Embryonic facial prominence (tissue), 1 donor: ENCODE results near the gene SMCR8.
A peak's percentile ranks its signal among the peaks of the same experiment; 100 is the strongest.
"Not testable (repeated sequence)": the region's sequence is repeated elsewhere in the genome, so short reads cannot be mapped to it uniquely, and the experiment has no call there.

Experiments
- DNase-seq: peaks from one replicate; pipeline ENCODE4 v3.0.0-alpha.2; 2016; ENCODE audit errors: extremely low spot score

The SMCR8 gene

GRCh38 chr17:18361837-18362697 lies 47.0 kb downstream of the SMCR8 start:
- DNase-seq: no peak

GRCh38 chr17:18362698-18363100 lies 47.6 kb downstream of the SMCR8 start:
- DNase-seq: no peak

- peak; percentile 68 for DNase-seq
These were observed 48.3 kb downstream of the SMCR8 start, which contains the start of gene SHMT1 for GRCh38 chr17:18363101-18364049. Gene SHMT1 (minus strand): TSS chr17:18363550. CDS start chr17:18355981, 7,569 bp downstream.

- DNase-seq: no peak
These were observed 49.1 kb downstream of the SMCR8 start for GRCh38 chr17:18364166-18364565.

- DNase-seq: no peak
These were observed 53.9 kb downstream of the SMCR8 start for GRCh38 chr17:18368946-18369345.

- DNase-seq: no peak
These were observed 55.7 kb downstream of the SMCR8 start for GRCh38 chr17:18370761-18371160.

GRCh38 chr17:18371455-18371854 lies 56.4 kb downstream of the SMCR8 start:
- DNase-seq: no peak

GRCh38 chr17:18373181-18373580 lies 58.1 kb downstream of the SMCR8 start:
- not testable (repeated sequence) for DNase-seq

GRCh38 chr17:18374216-18374615 lies 59.1 kb downstream of the SMCR8 start:
- DNase-seq: no peak
